Activated CD8-positive, alpha-beta T cell treated with anti-CD3 and anti-CD28 coated beads for 36 hours (primary cell): Measurements from ENCODE around the gene SLC25A46. TPM values are rescaled to one million over a fixed set of nuclear protein-coding genes. Genes with fewer than 3 reads are reported as not detected.
A peak's percentile ranks its signal among the peaks of the same experiment; 100 is the strongest.

Experiments used
- ATAC-seq: fragments of 200-7000 bp; cut with Tn5 transposase; one replicate; pipeline ENCODE4 v1.10.0; 2021; ENCODE audit warnings: mild to moderate bottlenecking, moderate library complexity
- CTCF ChIA-PET: fragments of 350-600 bp; sonication (Branson Sonifier 250); formaldehyde crosslinking; loops from one replicate; lab custom pipeline; 2021; ENCODE audit warnings: antibody characterized with exemption; lab: Charles Lee
- POLR2A ChIA-PET: fragments of 350-600 bp; sonication (Branson Sonifier 250); formaldehyde crosslinking; loops from one replicate; lab custom pipeline; 2021; ENCODE audit warnings: antibody characterized with exemption; lab: Charles Lee
- DNase-seq: peaks from one replicate; pipeline ENCODE4 v3.0.0-alpha.2; 2020
- H3K27ac Mint-ChIP-seq: one replicate; pipeline ENCODE4 v1.8.0; 2021; ENCODE audit warnings: mild to moderate bottlenecking, mixed read lengths
- H3K27me3 Mint-ChIP-seq: one replicate; pipeline ENCODE4 v1.8.0; 2021; ENCODE audit warnings: mixed read lengths
- H3K36me3 Mint-ChIP-seq: one replicate; pipeline ENCODE4 v1.8.0; 2021; ENCODE audit warnings: low read depth, mixed read lengths
- H3K4me1 Mint-ChIP-seq: one replicate; pipeline ENCODE4 v1.8.0; 2021; ENCODE audit warnings: low read depth, mixed read lengths
- H3K4me3 Mint-ChIP-seq: one replicate; pipeline ENCODE4 v1.8.0; 2021; ENCODE audit warnings: mild to moderate bottlenecking, moderate library complexity, mixed read lengths
- H3K9me3 Mint-ChIP-seq: one replicate; pipeline ENCODE4 v1.8.0; 2021; ENCODE audit warnings: mixed read lengths
- CTCF ChIP-seq: fragments of 200-600 bp; IDR thresholded peaks from one replicate; pipeline ENCODE4 v1.8.0; 2022; ENCODE audit warnings: antibody characterized with exemption, mild to moderate bottlenecking
- intact Hi-C: fragments of 100-400 bp; cut with micrococcal nuclease; formaldehyde crosslinking; loops from one replicate; pipeline ENCODE4 v1.10.0; 2022
- total RNA-seq, 2 experiments: library from RNA; stranded (reverse); gene quantifications; one replicate each; pipeline ENCODE4 v1.2.3, GENCODE V29; 2021

SLC25A46 gene
- total RNA-seq, 2 experiments from 2014 or later: 35.2 to 38.8 TPM

DNA sequence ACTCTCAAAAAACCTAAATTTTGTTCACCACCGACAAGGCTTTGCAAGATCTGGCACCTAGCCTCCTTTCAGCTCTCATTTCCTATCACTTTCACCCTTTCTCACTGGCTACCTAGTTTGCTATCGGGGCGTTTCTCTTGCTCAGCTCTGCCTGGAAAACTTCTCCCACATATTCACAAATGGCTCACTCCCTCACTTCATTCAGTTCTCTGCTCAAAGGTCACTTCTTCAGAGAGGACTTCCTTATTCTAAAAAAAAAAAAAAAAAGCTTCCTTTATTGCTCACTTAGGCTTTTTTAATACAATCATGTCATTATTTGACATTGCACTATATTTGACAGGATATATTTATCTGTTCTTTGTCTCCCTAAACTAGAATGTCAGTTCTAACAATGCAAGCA lies 2.1 kb upstream of the SLC25A46 start:
- TF ChIP-seq CTCF: no peak
- ChIA-PET CTCF (no interaction called here), POLR2A (interaction anchor here (0.6 to 1.4 kb wide), 3 partner anchors 12 to 63 kb away, joined by 3 to 5 read pairs (median 3); no protein-coding TSS in a partner anchor)

GRCh38 chr5:110738503-110738811 lies 350 bp upstream of the SLC25A46 start:
- POLR2A ChIA-PET: interaction anchor here (0.7 to 1.5 kb wide), 6 partner anchors 10 to 356 kb away, joined by 3 to 6 read pairs (median 3); partner anchors contain the start of genes TMEM232 and WDR36
- H3K27ac Mint-ChIP-seq: peak overlapping the region; percentile 94
- H3K4me1 Mint-ChIP-seq: peaks cover 23% of the 10 kb centered on the region
- TF ChIP-seq CTCF: no peak
- H3K27me3 Mint-ChIP-seq: peaks cover 5% of the 10 kb centered on the region
- no peaks in the 10 kb centered on the region for H3K9me3 Mint-ChIP-seq
- ATAC-seq: peak; percentile 71
- no peak for DNase-seq
- H3K36me3 Mint-ChIP-seq: peaks cover 4% of the 10 kb centered on the region
- peak overlapping the region; percentile 96 for H3K4me3 Mint-ChIP-seq
- intact Hi-C loops: no loop called here
- CTCF ChIA-PET: interaction anchor here (1.4 to 3.9 kb wide), 2 partner anchors 19 to 1050 kb away, joined by 4 to 19 read pairs; no protein-coding TSS in a partner anchor

More for the DNA sequence above, 2.1 kb upstream of the SLC25A46 start:
- DNase-seq (no peak), ATAC-seq (no peak)
- Mint-ChIP-seq H3K4me1 (peaks cover 18% of the 10 kb centered on the region), H3K27me3 (peaks cover 11% of the 10 kb centered on the region), H3K9me3 (no peaks in the 10 kb centered on the region), H3K27ac (no peak overlapping the region), H3K4me3 (no peak overlapping the region), H3K36me3 (peaks cover 3% of the 10 kb centered on the region)
- intact Hi-C loops: no loop called here

DNA sequence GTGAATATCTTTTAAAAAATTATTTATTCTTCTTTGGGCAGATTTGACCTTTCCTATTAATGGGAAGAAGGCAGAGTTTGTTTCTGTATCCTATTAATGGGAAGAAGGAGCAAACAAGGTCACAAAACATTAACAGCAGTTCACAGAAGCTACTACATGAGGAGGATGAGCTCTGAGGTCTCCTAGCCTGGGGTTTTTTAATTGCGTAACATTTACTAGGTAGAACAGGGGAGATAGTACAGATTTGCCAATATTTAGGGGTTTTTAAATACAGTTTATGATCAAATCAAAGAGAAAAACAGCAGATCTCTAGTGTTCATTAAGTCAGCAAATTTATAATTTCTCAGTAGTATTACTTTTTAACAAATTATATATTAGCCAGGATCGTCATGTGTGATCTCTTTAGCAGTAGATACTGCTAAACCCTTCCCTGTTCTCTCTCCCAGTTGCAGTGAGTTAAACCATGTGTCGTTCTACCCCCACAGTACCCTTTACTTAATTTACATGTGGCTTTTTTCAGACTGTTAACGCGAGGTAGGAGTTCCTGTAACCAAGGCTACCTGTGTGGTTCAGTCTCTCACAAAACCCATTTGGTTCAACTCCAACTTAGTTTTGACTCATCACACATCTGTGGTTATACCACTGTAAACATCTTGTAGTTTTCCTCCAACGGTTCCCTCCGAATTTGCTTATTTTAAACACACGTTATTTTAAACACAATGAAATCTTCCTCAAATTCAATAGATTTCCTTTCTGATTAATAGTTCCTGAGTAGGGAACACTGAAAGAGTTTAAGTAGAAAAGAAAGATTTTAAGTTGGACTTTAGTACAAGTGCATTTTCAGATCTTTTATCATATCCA lies 13.3 kb downstream of the SLC25A46 start:
- ChIA-PET CTCF (interaction anchor here (1.8 kb wide), 1 partner anchor 11 kb away, joined by 10 read pairs; no protein-coding TSS in a partner anchor), POLR2A (no interaction called here)
- ATAC-seq (peak; percentile 95), DNase-seq (peak; percentile 63)
- intact Hi-C loops: loop anchor here (5.0 kb wide), 1 partner anchor 340 kb away; the partner anchor contains the start of gene WDR36
- Mint-ChIP-seq H3K4me1 (peaks cover 50% of the 10 kb centered on the region), H3K4me3 (peak overlapping the region; percentile 51), H3K9me3 (no peaks in the 10 kb centered on the region), H3K27ac (peak overlapping the region; percentile 94), H3K36me3 (peaks cover 55% of the 10 kb centered on the region), H3K27me3 (no peaks in the 10 kb centered on the region)
- no peak for TF ChIP-seq CTCF

DNA sequence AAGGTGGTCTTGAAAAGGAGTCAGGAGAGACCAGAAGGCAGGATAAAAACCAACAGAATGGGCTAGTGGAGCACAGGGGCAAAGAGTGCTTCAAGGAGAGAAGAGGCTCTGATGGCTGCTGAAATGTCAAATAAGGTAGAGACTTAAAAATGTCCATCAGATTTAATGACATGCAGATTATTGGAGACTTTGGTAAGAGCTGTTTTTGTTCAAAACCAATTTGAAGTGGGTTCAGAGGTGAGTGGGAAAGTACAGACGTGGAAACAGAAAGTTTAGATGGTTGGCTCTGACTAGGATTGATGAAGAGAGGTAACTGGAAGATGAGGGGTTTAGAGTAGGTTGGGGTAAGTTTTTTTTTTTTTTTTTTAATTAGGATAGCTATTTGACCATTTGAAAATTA lies 14.1 kb downstream of the SLC25A46 start:
- DNase-seq (peak; percentile 11), ATAC-seq (peak; percentile 50)
- H3K27ac Mint-ChIP-seq: peak overlapping the region; percentile 94
- intact Hi-C loops: loop anchor here (5.0 kb wide), 1 partner anchor 339 kb away; the partner anchor contains the start of gene WDR36
- peaks cover 53% of the 10 kb centered on the region for H3K36me3 Mint-ChIP-seq
- H3K4me3 Mint-ChIP-seq: peak overlapping the region; percentile 51
- no peaks in the 10 kb centered on the region for H3K9me3 Mint-ChIP-seq
- TF ChIP-seq CTCF: no peak
- no peaks in the 10 kb centered on the region for H3K27me3 Mint-ChIP-seq
- peaks cover 50% of the 10 kb centered on the region for H3K4me1 Mint-ChIP-seq
- POLR2A ChIA-PET: no interaction called here
- CTCF ChIA-PET: no interaction called here

DNA sequence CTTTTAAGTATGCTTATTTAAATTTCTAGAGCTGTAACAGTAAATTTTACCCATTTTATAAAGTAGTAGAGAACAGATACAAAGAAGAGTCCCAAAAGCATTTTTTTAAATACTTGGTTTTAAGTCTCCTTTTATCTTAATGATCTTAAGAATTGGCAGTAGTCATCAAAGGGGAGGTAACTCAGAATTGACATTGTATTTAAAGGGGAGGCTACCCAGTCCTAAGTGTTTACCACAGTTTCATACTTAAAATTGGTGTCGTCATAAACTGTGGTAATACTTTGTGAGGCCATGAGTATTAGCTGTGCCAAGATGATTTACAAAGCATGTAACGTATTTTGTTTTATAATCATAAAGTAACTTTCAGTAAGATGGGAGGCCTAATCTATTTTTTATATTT lies 14.8 kb downstream of the SLC25A46 start:
- Mint-ChIP-seq H3K27ac (peak overlapping the region; percentile 44), H3K4me3 (no peak overlapping the region), H3K4me1 (peaks cover 50% of the 10 kb centered on the region), H3K27me3 (no peaks in the 10 kb centered on the region), H3K36me3 (peaks cover 52% of the 10 kb centered on the region), H3K9me3 (no peaks in the 10 kb centered on the region)
- intact Hi-C loops: loop anchor here (5.0 kb wide), 1 partner anchor 339 kb away; the partner anchor contains the start of gene WDR36
- DNase-seq (no peak), ATAC-seq (no peak)
- POLR2A ChIA-PET: no interaction called here
- no peak for TF ChIP-seq CTCF
- CTCF ChIA-PET: no interaction called here
